ENCODE data around the gene SLC26A11. TPM values are rescaled to one million over a fixed set of nuclear protein-coding genes. Genes with fewer than 3 reads are reported as not detected.
"Not testable (repeated sequence)": the region's sequence is repeated elsewhere in the genome, so short reads cannot be mapped to it uniquely, and the experiment has no call there.

The SLC26A11 gene
- total RNA-seq, 4 donors from 2014 or later = 10.0 to 38.7 (median 16.0) TPM

- no peaks in the 10 kb centered on the region for H3K36me3 ChIP-seq
Observed at GRCh38 chr17:80243526-80244433, 23.6 kb downstream of the SLC26A11 start.

GRCh38 chr17:80244448-80244847, 24.2 kb downstream of the SLC26A11 start:
- H3K9me3 ChIP-seq, H3K4me3 ChIP-seq: not testable (repeated sequence)

More at GRCh38 chr17:80243526-80244433, 23.6 kb downstream of the SLC26A11 start:
- Histone ChIP-seq H3K9me3 (no peaks in the 10 kb centered on the region), H3K27me3 (no peaks in the 10 kb centered on the region), H3K27ac (no peak overlapping the region), H3K4me1 (no peaks in the 10 kb centered on the region), H3K4me3 (no peak overlapping the region)
- no peak for DNase-seq
- intact Hi-C loops (cut with DNase I; ENCODE audit: low total_unique reads) = no loop called here
- TF ChIP-seq CTCF (IDR thresholded peaks at IDR 0.05) (no peak), POLR2A (IDR thresholded peaks at IDR 0.05) (no peak)

GRCh38 chr17:80244871-80245509, 24.8 kb downstream of the SLC26A11 start:
- DNase-seq = no peak
- Histone ChIP-seq H3K36me3 (no peaks in the 10 kb centered on the region), H3K4me1 (no peaks in the 10 kb centered on the region), H3K4me3 (no peak overlapping the region), H3K27me3 (no peaks in the 10 kb centered on the region), H3K9me3 (no peaks in the 10 kb centered on the region), H3K27ac (no peak overlapping the region)
- intact Hi-C loops (cut with DNase I; ENCODE audit: low total_unique reads) = no loop called here
- TF ChIP-seq CTCF (IDR thresholded peaks at IDR 0.05) = no peak
- no peak for TF ChIP-seq POLR2A (IDR thresholded peaks at IDR 0.05)

More at GRCh38 chr17:80244448-80244847, 24.2 kb downstream of the SLC26A11 start:
- H3K27me3 ChIP-seq; H3K4me1 ChIP-seq; H3K36me3 ChIP-seq; intact Hi-C loops (cut with DNase I; ENCODE audit: low total_unique reads); DNase-seq; H3K27ac ChIP-seq: not testable (repeated sequence)

- Histone ChIP-seq H3K4me3 (no peak overlapping the region), H3K36me3 (no peaks in the 10 kb centered on the region), H3K27ac (no peak overlapping the region), H3K27me3 (no peaks in the 10 kb centered on the region), H3K9me3 (no peaks in the 10 kb centered on the region), H3K4me1 (no peaks in the 10 kb centered on the region)
- DNase-seq = no peak
- TF ChIP-seq POLR2A (IDR thresholded peaks at IDR 0.05) (no peak), CTCF (IDR thresholded peaks at IDR 0.05) (no peak)
- intact Hi-C loops (cut with DNase I; ENCODE audit: low total_unique reads) = no loop called here
Observed at GRCh38 chr17:80245566-80246265, 25.5 kb downstream of the SLC26A11 start.

- Histone ChIP-seq H3K4me3 (no peak overlapping the region), H3K9me3 (no peaks in the 10 kb centered on the region), H3K4me1 (no peaks in the 10 kb centered on the region), H3K36me3 (no peaks in the 10 kb centered on the region), H3K27ac (no peak overlapping the region), H3K27me3 (no peaks in the 10 kb centered on the region)
- TF ChIP-seq POLR2A (IDR thresholded peaks at IDR 0.05) = no peak
- TF ChIP-seq CTCF (IDR thresholded peaks at IDR 0.05) = no peak
- intact Hi-C loops (cut with DNase I; ENCODE audit: low total_unique reads) = no loop called here
- DNase-seq = no peak
Observed at GRCh38 chr17:80246266-80246681, 26.0 kb downstream of the SLC26A11 start.

Measured in uterus (tissue), 4 donors.